ENCODE measurements around the gene PDCD1.
"Not testable (repeated sequence)": the region's sequence is repeated elsewhere in the genome, so short reads cannot be mapped to it uniquely, and the experiment has no call there.

PDCD1 gene

GRCh38 chr2:241858206-241859016, at the start of gene PDCD1:
Gene PDCD1 (minus strand): TSS chr2:241858894. CDS start chr2:241858838, 56 bp downstream.
- no peak for DNase-seq (ENCODE audit: extremely low read depth in 1 of 2, low read depth in 1 of 2)

- DNase-seq (ENCODE audit: extremely low read depth in 1 of 2, low read depth in 1 of 2): not testable (repeated sequence)
These were observed 49.1 kb upstream of the PDCD1 start for GRCh38 chr2:241907831-241908230.

- no peak for DNase-seq (ENCODE audit: extremely low read depth in 1 of 2, low read depth in 1 of 2)
These were observed 48.3 kb upstream of the PDCD1 start for GRCh38 chr2:241906826-241907570.

GRCh38 chr2:241906378-241906770, 47.7 kb upstream of the PDCD1 start:
- not testable (repeated sequence) for DNase-seq (ENCODE audit: extremely low read depth in 1 of 2, low read depth in 1 of 2)

DNA sequence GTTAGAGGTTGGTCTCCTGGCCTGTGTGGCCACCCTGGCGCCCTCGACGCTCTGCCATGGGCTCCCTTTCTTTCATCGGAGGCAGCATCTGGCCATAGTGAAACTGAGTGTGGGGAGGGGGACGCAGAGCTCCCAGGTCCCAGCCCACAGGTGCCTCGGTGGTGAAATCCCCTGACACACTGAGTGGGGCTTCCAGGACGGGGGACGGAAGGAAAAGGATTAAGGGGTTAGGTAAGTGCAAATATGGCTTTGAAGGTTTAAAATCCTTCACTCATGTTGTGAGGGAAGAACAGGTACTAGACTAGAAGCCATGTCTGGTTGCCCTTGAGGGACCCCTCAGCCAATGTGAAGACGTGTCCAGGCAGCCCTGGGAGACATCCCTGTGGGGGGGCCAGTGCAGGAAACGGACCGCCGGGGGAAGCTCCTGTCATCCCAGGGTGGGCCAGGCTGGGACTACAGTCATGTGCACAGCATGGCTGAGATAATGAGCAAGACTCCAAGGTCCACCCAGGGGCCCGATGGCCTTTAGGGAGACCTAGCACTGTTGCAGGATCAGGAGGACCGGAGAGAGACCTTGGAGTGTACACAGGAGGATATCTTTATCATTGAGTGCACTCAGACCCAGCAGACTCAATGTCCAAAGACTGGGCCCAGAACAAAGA, 47.2 kb upstream of the PDCD1 start:
- DNase-seq (ENCODE audit: extremely low read depth in 1 of 2, low read depth in 1 of 2): no peak

- DNase-seq (ENCODE audit: extremely low read depth in 1 of 2, low read depth in 1 of 2): no peak
These were observed 46.4 kb upstream of the PDCD1 start for GRCh38 chr2:241904791-241905710.

DNA sequence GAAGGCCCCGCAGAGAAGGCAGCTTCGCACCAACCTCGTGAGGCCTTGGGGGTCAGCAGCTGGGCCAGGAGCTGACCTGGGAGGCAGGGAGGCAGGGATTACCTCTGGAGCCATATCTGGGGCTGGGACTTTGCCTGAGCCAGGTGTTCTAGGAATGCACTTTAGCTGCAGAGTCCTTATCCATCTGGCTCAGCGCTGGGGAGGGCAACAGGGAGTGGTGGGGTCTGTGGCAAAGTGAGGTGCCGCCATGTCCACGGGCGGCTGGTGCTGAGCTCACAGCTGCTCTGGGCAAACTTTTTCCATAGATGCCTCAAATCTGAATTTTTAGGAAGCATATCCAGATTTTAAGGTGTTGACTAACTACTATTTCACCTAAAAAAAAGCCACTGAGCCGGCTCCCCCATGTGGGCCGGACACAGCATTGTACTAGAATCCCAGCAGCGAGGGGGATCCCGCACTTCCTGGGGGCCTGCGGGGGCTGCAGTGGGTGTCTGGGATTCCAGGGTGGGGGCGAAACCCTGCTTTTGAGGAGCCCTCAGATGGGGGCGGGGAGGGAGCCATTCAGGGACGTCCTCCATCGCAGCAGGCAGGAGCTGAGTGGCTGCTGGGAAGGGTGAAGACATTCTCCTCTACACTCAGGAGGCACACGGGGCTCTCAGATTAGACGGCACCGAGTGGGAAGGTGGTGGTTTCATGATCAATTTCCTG, 45.5 kb upstream of the PDCD1 start:
- no peak for DNase-seq (ENCODE audit: extremely low read depth in 1 of 2, low read depth in 1 of 2)

- no peak for DNase-seq (ENCODE audit: extremely low read depth in 1 of 2, low read depth in 1 of 2)
These were observed 44.7 kb upstream of the PDCD1 start for GRCh38 chr2:241903121-241904010.

GRCh38 chr2:241902357-241902991, 43.8 kb upstream of the PDCD1 start:
- DNase-seq (ENCODE audit: extremely low read depth in 1 of 2, low read depth in 1 of 2): no peak

GRCh38 chr2:241901500-241902351, 43.0 kb upstream of the PDCD1 start:
- DNase-seq (ENCODE audit: extremely low read depth in 1 of 2, low read depth in 1 of 2): no peak

- no peak for DNase-seq (ENCODE audit: extremely low read depth in 1 of 2, low read depth in 1 of 2)
These were observed 42.3 kb upstream of the PDCD1 start for GRCh38 chr2:241901018-241901380.

DNA sequence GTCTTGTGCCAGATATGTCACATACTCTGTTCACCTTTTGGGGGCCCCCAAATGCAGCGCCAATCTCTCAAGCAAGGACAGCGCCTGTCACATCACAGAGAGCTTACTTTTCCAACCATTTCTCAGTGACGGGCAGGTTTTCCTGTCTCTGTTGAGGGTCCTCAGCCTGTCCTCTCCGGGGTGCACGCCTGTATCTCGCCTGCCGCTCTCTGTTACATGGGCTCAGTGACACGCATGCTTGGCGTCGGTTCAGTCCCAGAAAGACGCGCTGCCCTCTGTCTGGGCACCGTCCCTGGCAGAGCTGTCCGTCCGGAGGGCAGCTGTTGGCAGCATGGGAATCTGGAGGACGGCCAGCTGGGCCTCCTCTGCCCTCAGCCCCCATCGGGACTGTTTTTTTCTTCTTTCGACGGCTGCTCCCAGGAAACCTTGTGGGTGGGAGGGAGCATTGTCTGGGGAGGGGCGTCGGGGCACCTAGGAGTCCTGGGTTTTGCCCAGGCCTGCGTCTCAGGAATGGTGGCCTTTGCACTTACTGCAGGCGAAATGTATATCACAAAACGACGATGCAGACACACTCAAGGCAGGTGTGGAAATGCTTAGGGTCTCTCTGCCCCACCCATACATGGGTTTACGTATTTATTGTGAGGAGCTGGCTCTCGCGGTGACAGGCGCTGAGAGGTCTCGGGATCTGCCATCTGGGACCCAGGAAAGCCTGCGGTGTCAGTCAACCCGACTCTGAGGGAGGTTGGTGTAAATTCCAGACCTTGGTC, 41.7 kb upstream of the PDCD1 start:
- DNase-seq (ENCODE audit: extremely low read depth in 1 of 2, low read depth in 1 of 2): no peak

DNA sequence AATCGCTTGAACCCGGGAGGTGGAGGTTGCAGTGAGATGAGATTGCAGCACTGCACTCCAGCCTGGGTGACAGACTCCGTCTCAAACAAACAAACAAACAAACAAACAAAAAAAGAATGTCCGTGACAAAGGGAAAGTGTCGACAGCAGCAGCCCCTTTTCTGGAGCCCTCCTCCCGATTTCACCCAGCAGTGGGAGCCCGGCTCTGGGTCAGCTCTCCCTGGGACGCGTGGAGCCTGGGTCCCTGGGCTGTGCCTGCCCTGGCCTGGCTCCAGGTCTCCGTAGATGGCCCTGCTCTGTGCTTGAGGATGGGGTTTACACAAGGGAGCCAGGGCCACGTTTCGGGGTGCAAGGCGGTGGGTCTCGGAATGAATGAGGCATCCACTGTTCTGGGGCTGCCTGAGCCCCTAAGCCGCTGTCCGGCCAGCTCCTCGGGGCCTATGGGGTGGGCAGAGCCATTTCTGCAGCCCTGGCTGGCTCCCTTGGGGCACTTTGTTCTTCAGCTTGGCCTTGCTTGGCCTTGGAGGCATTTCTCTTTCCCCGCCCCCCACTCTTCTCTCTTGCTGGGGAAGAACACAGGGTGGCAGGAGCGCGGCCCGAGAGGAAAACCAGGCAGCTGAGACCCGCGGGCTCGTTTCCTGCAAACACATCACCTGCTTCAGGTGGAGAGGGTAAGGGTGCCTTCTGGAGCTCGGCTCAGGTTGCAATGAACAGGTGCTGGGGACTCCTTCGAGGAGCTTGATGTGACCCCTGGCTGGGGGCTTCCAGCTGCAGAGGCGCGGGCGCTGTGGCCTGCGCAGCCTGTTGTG, 40.0 kb upstream of the PDCD1 start:
- no peak for DNase-seq (ENCODE audit: extremely low read depth in 1 of 2, low read depth in 1 of 2)

GRCh38 chr2:241897231-241897916, 38.7 kb upstream of the PDCD1 start:
- no peak for DNase-seq (ENCODE audit: extremely low read depth in 1 of 2, low read depth in 1 of 2)

GRCh38 chr2:241896746-241897201, 38.1 kb upstream of the PDCD1 start:
- DNase-seq (ENCODE audit: extremely low read depth in 1 of 2, low read depth in 1 of 2): no peak
